Effector memory CD4-positive, alpha-beta T cell (primary cell): ENCODE results near the gene PLSCR3.
A peak's percentile ranks its signal among the peaks of the same experiment; 100 is the strongest.
"Not testable (repeated sequence)": the region's sequence is repeated elsewhere in the genome, so short reads cannot be mapped to it uniquely, and the experiment has no call there.

Experiments used
- DNase-seq, 3 donors: peaks; one replicate each; pipeline ENCODE4 v3.0.0-alpha.2; 2020
- H3K27ac ChIP-seq: 2 replicates; pipeline ENCODE4 v1.7.0; 2013; ENCODE audit warnings: mild to moderate bottlenecking, low read length, moderate library complexity; ENCODE audit not compliant: insufficient read depth, poor library complexity, severe bottlenecking
- H3K27me3 ChIP-seq: replicated peaks from 2 replicates; pipeline ENCODE4 v1.7.0; 2013; ENCODE audit warnings: mild to moderate bottlenecking, low read length; ENCODE audit not compliant: insufficient read depth, control insufficient read depth, poor library complexity, severe bottlenecking
- H3K36me3 ChIP-seq: 2 replicates; pipeline ENCODE4 v1.7.0; 2013; ENCODE audit warnings: mild to moderate bottlenecking, low read length, moderate library complexity; ENCODE audit not compliant: control insufficient read depth, insufficient read depth
- H3K4me1 ChIP-seq: 2 replicates; pipeline ENCODE4 v1.7.0; 2013; ENCODE audit warnings: low read length, mild to moderate bottlenecking; ENCODE audit not compliant: control insufficient read depth, insufficient read depth, poor library complexity, severe bottlenecking
- H3K4me3 ChIP-seq: 2 replicates; pipeline ENCODE4 v1.7.0; 2013; ENCODE audit warnings: low read length, low read depth, mild to moderate bottlenecking; ENCODE audit not compliant: insufficient read depth, poor library complexity, severe bottlenecking
- H3K9me3 ChIP-seq: 2 replicates; pipeline ENCODE4 v1.7.0; 2013; ENCODE audit warnings: mild to moderate bottlenecking, low read length, moderate library complexity; ENCODE audit not compliant: control insufficient read depth

Gene PLSCR3

DNA sequence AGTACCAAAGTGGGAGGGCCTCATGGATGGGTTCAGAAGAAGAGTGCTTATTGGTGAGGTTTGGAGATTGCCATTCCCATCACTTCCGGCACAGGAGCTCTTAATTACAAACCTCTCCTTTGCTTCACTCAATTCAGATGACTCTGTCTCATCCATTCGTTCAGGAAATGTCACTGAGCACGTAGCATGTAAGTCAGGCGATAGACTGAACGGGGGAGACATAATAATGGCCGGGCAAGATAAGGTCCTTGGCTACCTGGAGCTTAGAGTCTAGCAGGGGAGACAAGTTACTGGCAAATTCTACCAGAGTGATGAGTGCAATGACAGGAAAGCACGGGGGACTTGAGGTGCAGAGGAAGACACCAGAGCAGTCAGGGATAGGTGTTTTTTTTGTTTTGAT, 28.4 kb downstream of the PLSCR3 start:
- not testable (repeated sequence) for H3K9me3 ChIP-seq, H3K4me1 ChIP-seq, H3K36me3 ChIP-seq, H3K4me3 ChIP-seq, DNase-seq, H3K27ac ChIP-seq, H3K27me3 ChIP-seq

DNA sequence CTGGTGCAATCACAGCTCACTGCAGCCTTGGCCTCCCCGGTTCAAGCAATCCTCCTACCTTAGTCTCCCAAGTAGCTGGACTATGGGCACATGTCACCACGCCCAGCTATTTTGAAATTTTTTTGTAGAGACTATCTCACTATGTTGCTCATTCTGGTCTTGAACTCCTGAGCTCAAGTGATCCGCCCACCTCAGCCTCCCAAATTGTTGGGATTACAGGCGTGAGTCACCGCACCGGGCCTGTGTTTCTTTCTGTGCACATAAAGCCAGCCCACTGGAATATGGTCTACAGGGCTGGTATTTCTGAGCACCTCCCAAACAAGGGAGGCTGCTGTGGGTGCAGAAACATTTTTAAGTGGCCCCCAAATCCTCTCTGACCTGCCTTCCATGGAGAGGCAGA, 31.0 kb downstream of the PLSCR3 start:
- Histone ChIP-seq H3K4me1 (no peaks in the 10 kb centered on the region), H3K9me3 (no peaks in the 10 kb centered on the region), H3K27ac (no peak overlapping the region), H3K36me3 (no peaks in the 10 kb centered on the region), H3K27me3 (no peaks in the 10 kb centered on the region), H3K4me3 (no peak overlapping the region)
- DNase-seq: no peak

DNA sequence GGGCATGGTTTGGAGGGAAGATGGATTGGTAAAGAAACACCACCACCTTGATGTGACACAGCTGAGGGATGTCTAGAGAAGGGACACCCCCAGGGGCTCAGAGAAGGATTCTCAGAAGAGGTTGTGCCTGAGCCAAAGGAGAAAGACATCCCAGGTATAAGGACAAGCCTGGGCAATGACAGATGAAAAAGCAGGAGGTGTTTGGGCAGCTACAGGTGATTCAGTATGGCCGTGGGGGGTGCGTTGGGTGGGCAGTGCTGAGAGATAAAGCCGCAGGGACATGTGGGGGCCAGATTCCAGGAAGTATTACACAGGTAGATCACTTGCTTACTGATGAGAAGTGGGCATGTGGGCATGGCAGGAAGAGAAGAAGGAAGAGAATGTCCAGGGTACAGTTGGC, 32.4 kb downstream of the PLSCR3 start:
- Histone ChIP-seq H3K27me3 (no peaks in the 10 kb centered on the region), H3K4me3 (no peak overlapping the region), H3K27ac (no peak overlapping the region), H3K36me3 (no peaks in the 10 kb centered on the region), H3K9me3 (no peaks in the 10 kb centered on the region), H3K4me1 (no peaks in the 10 kb centered on the region)
- DNase-seq: no peak

DNA sequence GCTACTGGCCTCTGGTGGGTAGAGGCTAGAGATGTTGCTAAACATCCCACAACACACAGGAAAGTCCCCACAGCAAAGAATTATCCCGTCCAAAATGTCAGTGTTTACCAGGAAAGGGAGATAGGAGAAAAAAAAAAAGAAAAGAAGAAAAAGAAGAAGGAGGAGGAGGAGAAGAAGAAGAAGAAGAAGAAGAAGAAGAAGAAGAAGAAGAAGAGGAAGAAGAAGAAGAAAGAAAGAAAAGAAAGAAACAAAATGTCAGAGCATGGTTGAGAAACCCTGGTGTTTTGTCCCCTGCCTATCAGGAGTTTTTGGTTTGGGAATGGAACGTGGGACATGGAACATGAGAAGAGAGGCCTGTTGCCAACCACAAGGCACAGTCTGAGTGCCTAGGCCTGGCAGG, 36.9 kb downstream of the PLSCR3 start:
- Histone ChIP-seq H3K27me3 (no peaks in the 10 kb centered on the region), H3K36me3 (no peaks in the 10 kb centered on the region), H3K4me1 (peaks cover 12% of the 10 kb centered on the region), H3K4me3 (no peak overlapping the region), H3K27ac (no peak overlapping the region), H3K9me3 (no peaks in the 10 kb centered on the region)
- DNase-seq: no peak

DNA sequence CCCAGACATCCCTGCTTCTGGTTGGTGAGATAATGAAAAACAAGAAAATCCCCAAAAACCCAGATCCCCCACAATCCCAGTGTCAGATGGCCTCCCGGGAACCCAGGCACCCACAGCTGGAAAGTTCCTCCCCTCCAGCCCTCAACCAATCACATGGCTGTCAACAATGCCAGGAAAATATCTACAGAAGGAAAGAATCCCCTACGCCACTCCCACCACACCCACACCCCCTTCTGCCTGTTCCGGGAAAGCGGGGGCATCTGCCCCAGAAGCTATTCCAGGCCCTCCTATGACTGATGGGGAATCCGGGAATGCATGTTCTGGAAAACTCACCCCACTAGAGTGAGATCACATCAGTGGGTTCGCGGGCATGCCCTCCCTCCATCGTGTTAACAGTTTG, 37.6 kb downstream of the PLSCR3 start:
- DNase-seq: no peak
- no peaks in the 10 kb centered on the region for H3K9me3 ChIP-seq
- H3K27me3 ChIP-seq: no peaks in the 10 kb centered on the region
- no peak overlapping the region for H3K4me3 ChIP-seq
- H3K36me3 ChIP-seq: no peaks in the 10 kb centered on the region
- peaks cover 17% of the 10 kb centered on the region for H3K4me1 ChIP-seq
- H3K27ac ChIP-seq: no peak overlapping the region

DNA sequence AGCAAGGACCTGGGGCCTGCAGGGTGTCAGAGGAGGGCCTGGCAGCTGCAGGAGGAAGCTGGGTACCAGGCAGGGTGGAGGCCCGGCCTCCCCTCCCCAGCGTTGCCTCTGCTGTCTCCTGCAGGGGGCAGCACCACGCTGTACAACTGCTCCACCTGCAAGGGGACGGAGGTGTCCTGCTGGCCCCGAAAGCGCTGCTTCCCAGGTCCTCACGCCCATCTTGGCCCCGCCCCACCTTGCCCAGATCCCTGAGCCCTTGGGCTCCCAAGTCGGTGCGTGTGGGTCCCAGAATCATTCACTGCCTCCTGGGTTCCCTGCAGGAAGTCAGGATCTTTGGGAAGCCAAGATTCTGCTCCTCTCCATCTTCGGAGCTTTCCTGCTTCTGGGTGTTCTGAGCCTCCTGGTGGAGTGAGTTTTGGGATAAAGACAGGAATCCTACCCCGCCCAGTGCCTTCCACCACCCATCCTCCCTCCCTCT, 38.2 kb downstream of the PLSCR3 start:
- DNase-seq: peak; percentile 63 to 73 (median 64)
- H3K9me3 ChIP-seq: no peaks in the 10 kb centered on the region
- H3K4me3 ChIP-seq: no peak overlapping the region
- H3K27ac ChIP-seq: no peak overlapping the region
- H3K4me1 ChIP-seq: peaks cover 19% of the 10 kb centered on the region
- no peaks in the 10 kb centered on the region for H3K27me3 ChIP-seq
- no peaks in the 10 kb centered on the region for H3K36me3 ChIP-seq

DNA sequence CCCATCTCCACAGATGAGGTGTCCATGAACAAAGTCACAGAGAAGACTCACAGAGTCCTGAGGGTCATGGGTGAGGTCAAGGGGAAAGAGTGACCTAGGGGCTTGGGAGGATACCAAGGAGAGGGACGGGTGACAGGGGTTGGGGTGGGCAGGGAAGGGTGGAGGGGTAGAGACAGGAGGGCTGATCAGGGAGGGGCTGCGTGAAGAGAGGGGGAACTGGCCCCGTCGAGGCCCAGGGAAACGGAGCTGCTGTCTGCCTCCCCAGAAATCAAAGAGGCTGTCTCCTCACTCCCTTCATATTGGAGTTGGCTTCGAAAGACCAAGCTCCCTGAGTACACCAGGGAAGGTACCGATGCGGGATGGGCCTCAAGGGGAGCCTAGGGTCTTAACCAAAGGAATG, 38.8 kb downstream of the PLSCR3 start:
- Histone ChIP-seq H3K4me3 (no peak overlapping the region), H3K4me1 (peaks cover 25% of the 10 kb centered on the region), H3K27me3 (no peaks in the 10 kb centered on the region), H3K36me3 (no peaks in the 10 kb centered on the region), H3K9me3 (no peaks in the 10 kb centered on the region), H3K27ac (no peak overlapping the region)
- DNase-seq: no peak

DNA sequence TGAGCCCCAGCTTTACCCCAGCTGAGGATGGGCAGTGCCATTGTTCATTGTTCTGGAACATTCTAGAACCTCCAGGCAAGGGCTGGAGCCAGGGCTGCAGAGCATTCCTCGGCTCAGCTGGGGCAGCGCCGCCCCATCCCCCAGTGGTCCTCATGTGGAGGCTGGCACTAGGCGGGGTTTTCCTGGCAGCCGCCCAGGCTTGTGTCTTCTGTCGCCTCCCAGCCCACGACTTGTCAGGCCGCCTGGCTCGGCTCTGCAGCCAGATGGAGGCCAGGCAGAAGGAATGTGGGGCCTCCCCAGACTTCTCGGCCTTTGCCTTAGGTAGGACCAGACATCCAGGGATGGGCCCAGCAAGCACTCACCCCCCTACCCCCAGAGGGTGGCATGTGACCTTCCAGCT, 39.3 kb downstream of the PLSCR3 start, which contains the start of gene TMEM95:
Gene TMEM95 (plus strand): TSS at position 104 of the 400 bp plus-strand sequence. CDS start 49 bp downstream, at position 153.
- H3K4me3 ChIP-seq: no peak within 1 kb of the TSS
- peaks cover 28% of the 10 kb centered on the region for H3K4me1 ChIP-seq
- DNase-seq: no peak
- no peaks in the 10 kb centered on the region for H3K9me3 ChIP-seq
- H3K27me3 ChIP-seq: no peaks in the 10 kb centered on the region
- no peaks in the 10 kb centered on the region for H3K36me3 ChIP-seq
- H3K27ac ChIP-seq: no peak within 1 kb of the TSS

DNA sequence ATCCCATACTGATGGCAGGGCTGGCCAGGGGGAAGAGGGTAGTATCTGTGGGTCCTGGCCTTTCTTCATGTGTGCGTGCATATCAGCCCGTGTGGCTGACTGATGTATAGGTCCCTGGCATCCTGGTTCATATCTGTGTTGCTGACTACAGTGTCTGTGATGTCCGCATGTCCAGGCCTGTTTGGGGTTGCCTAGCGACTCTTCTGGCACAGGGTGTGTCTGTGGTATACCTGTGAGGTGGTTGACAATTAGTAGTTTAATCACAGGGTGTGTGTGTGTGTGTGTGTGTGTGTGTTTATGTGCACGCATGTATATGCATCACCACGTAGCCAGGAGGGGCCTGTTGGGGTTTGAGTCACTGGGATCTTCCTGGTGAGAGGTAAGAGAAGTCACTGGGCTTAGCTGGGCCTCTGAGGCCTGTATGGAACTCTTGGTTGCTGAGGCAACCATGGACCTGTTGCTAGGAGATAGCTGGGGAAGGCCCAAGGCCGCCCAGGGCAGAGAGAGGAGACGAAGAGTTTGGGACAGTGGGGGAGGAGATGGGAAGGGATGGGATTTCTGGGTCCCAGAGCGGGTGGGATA, 40.0 kb downstream of the PLSCR3 start:
- Histone ChIP-seq H3K4me3 (no peak overlapping the region), H3K9me3 (no peaks in the 10 kb centered on the region)

DNA sequence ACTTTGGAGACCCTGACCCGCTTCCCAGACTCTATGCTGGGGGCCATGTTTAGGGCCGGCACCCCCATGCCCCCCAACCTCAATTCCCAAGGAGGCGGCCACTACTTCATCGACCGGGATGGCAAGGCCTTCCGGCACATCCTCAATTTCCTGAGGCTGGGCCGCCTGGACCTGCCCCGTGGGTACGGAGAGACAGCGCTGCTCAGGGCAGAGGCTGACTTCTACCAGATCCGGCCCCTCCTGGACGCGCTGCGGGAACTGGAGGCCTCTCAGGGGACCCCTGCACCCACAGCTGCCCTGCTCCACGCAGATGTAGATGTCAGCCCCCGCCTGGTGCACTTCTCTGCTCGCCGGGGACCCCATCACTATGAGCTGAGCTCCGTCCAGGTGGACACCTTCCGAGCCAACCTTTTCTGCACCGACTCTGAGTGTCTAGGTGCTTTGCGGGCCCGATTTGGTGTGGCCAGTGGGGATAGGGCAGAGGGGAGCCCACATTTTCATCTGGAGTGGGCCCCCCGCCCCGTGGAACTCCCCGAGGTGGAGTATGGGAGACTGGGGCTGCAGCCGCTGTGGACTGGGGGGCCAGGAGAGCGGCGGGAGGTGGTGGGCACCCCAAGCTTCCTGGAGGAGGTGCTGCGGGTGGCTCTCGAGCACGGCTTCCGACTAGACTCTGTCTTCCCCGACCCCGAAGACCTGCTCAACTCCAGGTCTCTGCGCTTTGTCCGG, 41.3 kb downstream of the PLSCR3 start:
- no peak for DNase-seq
- Histone ChIP-seq H3K9me3 (no peaks in the 10 kb centered on the region), H3K4me1 (peaks cover 28% of the 10 kb centered on the region), H3K4me3 (no peak overlapping the region), H3K36me3 (peaks cover 11% of the 10 kb centered on the region), H3K27ac (no peak overlapping the region), H3K27me3 (no peaks in the 10 kb centered on the region)

More for the DNA sequence above, 40.0 kb downstream of the PLSCR3 start:
- H3K27ac ChIP-seq: no peak overlapping the region
- H3K4me1 ChIP-seq: peaks cover 28% of the 10 kb centered on the region
- DNase-seq: no peak
- no peaks in the 10 kb centered on the region for H3K36me3 ChIP-seq
- H3K27me3 ChIP-seq: no peaks in the 10 kb centered on the region
